Germinal center (tissue), 1 donor: ENCODE results near the gene SLC29A3.

Source experiments
- DNase-seq: peaks from one replicate; pipeline ENCODE4 v3.0.0; 2012; ENCODE audit warnings: mixed read lengths, low spot score

The SLC29A3 gene

DNA sequence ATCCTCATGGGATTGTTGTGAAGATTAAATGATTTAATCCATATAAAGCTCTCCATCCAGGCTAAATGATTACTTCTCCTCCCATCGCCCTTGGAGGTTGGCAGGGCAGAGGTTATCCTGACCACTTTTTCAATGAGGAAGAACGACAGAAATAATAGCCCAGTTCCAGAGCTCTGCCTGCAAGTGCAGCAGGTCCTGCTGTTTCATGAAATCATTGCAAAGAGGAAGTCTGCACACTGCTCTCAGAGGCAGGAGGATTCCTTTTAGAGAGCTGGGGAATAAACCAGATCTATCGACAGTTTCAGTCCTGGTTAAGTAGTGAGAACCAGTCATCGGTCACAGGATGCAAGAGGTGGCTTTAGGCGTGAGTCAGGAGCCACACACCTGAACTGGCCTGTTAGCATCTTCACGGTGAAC, 52.7 kb downstream of the SLC29A3 start:
- DNase-seq = no peak

DNA sequence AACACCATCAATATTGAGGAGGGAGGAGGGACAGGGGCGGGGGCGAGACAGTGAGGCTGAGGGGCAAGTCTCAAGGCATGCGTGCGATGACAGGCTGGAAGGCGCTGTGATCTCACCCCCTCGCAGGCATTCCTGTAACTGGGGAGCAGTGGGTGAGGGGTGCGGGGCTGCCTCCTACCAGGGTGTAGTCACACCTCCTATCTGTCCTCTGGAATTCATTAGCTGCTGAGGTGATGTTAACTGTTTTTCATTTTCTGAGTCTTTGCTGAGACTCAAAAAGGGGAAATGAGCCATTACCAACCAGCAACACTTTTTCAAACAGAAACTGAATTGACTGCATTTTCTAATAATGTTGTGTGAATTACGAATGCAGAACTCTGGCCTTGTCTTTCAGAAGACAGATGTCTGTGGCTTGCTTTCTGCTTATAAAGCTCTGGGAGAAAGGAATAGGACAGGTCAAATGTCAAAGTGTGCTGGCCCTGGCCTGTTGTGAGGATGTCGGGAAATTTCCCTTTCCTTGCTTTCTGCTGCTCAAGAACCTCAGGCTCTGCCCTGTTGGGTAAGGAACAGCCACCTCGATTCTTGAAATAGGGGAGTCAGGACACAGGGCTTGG, 53.9 kb downstream of the SLC29A3 start:
- DNase-seq = peak; percentile 66

DNA sequence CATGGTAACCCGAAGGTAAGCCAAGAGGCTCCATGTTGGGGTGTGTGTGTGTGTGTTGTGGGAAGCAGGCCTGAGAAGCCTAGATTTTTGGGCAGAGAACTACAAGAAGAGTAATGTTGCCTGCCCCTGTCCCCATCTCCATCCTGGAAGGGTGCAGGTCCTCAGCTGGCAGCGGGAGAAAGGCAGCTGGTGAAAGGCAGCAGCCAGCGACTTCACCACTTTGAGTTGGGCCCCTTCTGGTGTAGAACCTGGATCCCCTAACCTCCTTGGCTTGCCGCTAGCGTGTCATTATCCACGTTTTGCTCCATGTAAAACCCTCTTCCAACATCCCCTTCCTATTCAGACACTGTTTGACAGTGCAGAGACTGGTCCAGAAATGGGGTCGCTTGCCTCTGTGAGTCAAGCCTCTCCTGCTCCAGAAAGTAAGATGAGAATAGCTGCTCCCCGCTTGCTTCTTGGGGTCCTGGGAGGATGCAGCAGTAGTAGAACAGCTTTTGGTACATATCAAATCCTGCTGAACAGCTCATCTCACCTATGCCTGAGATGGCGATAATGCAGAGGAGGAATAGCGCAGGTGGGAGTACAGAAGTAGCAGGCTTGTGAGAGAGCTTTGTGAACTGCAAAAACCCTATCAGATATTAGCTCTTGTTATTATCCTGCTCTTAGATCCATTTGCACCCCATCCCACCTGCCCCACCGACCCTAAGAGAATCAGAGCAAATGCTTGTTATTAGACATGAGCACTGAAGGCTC, 55.6 kb downstream of the SLC29A3 start:
- DNase-seq = no peak

DNA sequence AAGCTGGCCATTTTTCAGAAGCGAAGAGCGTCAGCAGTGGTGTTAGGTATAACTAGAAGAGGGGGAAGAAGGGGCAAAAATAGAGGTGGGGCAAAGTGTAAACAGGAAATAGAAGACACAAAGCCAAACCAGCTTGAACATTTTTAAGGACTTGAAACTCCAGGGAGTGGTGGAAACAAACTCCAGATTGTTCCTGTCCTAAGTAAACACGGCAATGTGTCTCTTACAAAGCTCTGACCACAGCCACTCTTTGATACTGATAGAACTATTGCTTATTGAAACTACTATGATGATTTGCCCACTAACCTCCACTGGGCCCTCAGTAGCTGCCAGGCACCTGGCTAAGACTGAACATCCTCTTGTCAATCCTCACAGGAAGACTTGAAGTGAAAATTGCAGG, 56.9 kb downstream of the SLC29A3 start:
- DNase-seq = no peak

DNA sequence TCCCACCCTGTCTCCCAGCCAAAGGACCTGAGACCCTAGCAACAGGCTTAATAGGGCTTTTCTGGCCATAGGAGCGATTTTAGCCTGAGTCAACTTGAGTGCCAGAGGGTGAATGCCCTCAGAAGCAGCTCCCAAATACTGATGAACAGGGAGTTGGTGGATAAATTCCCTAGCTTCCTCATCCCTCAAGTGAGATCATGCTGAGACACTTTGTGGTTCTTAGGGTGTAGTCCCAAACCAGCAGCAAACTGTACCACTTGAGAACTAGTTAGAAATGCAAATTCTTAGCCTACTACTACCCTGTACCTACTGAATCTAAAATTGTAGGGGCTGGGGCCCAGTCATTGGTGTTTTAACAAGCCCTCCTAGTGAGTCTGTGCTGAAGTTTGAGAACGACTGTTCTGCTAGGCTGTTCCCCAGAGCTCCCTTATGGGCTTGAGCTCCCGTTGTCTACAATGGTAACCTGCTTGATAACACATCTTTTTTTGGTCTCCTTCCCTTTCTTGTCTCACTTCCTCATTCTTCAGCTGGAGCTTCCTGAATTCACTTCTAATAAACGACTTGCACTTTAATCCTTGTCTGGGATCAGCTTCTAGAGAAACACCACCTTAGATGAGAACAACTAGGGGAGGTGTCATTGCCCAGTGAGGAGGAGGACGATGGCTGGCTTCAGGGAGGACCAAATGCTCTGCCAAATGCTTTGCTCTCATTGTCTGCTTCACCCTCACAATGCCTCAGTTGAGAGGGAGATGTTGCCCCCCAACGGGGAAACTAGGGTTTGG, 59.5 kb downstream of the SLC29A3 start:
- DNase-seq = peak; percentile 30

DNA sequence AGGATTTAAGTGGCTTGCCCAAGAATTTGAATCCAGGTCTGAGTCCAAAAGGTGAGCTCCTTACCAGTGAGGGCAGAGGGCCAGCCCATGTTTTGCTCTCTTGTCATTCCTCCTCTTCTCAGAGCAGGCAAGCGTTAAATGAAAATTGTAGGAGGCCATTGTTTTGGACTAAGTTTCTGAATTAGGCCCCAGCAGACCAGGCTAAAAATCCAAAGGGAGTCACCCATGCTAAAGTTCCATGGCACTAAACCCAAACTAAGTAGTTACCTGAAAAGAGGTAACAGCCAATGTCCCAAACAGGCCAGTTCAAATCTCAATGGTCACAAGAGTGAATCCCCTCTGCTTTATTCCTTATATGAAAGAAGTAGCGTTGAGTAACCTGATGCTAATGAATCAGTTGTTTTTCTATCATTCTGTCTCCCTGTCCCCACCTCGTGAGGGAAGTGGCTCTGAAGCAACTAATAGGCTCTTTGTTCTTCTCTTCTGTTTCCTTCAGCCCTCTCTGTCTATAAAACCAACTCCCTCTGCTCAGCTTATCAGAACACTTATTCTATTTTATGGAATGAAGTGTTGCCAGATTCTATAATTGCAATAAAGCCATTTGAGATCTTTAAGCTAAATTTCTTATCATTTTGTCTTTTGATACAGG, 60.2 kb downstream of the SLC29A3 start:
- no peak for DNase-seq

DNA sequence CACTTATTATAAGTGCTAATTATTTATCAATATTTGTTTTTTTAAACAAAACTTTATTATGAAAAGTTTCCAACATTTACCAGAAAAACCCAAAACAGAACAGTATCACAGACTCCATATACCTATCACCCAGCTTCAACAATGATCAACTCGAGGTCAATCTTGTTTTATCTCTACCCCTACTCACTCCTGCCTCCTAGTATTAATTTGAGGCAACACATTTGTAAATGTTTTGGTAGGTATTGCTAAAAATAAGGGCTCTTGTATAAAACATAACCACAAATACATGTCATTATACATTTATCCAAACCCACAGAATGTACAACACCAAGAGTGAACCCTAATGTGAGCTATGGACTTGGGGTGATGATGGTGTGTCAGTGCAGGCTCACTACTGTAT, 61.8 kb downstream of the SLC29A3 start:
- no peak for DNase-seq

DNA sequence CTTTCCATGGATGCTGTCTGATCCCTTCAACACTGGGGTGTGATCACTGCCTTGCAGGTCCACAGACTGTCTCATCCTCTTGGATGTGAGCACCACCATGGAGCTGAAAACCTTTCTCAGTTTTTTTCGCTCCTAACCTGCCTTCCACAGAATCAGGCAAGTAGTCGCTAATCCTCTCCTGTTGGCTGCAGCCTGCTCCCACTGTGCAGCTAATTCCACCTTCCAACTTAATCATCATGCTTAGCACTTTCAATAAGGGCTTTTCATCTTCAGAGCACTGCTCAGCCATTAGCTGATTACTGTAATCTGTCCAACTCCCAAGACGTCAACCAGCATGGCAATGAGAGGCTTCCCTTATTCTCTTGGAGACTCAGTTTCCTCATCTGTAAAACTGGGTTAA, 62.6 kb downstream of the SLC29A3 start:
- no peak for DNase-seq

DNA sequence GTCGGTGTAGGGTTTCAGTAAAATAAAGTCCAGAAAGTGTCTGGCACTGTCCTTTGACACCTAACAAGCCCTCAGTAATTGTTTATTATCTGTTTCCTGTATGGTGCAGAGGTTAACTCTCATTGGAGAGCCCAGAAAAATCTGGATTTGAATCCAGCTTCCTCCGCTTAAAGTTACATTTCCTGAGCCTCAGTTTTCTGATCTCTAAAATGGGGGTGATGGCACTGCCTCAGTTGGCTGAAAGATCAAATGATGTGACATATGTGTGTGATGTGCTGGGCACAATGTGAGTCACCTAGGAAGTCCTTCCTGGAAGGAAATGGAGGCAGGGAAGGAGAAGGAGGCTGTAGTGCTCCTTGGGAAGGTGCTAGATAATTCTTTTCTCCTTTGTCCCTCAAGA, 63.0 kb downstream of the SLC29A3 start:
- no peak for DNase-seq

DNA sequence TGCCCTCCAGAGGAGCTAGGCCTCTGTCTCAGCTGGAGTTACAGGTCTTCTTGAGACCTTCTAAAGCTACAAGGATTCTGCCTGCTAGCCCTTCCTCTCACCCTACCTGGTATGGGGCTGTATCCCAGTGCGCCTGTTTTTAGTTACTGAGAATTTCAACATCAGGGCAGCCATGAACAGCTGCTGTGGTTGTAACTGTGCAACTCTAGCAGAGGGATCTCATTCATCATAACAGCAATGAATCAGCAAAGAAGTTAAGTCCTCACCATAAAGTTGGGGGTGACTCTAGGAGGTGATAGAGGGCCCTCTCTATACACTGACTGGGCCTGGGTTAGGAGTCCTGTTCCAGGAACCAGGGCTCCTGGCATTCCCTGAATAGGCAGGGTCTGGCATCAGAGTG, 63.7 kb downstream of the SLC29A3 start:
- DNase-seq = no peak

DNA sequence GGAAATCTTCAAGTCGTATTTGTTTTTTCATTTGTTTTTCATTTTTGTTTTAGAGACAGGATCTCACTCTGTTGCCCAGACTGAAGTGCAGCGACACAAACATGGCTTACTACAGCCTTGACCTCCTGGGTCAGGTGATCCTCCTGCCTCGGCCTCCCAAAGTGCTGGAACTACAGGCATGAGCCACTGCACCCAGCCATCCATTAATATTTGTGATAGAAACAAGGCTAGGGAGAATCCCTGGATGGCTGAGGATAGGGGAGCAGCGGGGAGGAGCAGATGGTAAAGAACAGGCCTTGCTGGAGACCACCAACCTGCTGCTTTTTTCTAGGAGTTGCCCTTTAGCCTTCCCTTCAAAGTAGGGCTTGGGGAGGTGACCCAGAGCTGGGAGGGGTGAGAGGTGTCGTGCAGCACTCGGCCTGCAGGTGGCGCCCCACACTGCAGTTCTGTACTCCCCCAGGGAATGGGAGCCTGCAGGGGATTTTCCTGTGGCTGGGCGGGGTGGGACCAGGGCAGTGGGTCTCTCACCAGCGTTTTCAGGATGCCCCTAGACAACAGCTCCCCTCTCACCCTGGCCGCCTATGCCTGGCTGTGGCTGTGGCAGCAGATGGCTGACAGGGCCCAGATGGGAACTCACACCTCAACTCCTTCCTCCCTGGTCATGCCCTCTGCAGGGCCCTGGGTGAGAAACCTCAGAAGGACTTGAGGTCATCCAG, 65.1 kb downstream of the SLC29A3 start:
- peak; percentile 75 for DNase-seq

DNA sequence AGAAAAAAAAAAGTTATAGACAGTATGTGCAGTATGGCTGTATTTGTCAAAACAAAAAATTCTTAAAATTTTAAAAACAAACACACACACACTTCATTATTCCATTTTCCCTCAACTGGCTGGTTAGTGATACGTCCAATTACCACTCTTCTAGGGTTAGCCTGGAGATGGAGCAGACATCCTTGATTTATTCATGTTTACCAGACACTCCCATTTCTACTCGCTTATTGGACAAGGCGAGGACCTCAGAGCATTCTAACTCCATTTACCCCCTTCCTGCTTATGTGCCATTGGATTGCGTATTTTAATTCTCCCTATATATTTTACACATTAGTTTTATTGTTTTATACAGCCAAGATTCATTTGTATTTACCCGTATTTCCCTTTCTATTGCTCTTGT, 69.1 kb downstream of the SLC29A3 start:
- DNase-seq = no peak

DNA sequence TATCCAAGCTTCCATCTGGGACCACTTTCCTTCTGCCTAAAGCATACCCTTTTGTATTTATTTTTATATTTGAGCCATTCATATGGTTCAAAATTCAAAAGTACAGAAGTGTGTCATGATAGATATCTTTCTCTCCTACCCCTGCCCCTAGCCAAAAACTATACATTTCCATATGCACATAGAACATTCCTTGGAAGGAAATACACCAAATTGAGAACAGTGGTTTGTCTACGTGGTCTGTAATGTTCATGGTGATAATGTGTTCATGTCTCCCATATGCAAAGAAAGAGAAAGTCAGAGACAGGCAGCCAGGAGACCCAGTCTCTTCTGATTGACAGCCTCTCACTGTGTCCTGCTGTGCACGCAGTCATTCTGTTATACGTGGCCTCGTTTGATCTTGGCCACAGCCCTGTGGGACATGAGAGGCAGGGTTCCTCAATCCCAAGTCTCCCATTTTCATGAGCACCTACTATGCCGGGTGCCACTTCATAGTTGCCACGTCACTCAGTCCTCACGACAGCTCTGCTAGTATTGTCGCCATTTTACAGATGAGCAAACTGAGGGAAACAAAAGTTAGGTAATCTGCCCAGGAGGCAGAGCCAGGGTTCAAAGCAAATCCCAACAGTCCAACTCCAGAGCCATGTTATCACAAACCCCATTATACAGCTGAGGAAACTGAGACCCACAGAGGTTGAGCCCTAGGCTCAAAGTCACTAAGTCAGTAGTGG, 69.7 kb downstream of the SLC29A3 start:
- DNase-seq = no peak

DNA sequence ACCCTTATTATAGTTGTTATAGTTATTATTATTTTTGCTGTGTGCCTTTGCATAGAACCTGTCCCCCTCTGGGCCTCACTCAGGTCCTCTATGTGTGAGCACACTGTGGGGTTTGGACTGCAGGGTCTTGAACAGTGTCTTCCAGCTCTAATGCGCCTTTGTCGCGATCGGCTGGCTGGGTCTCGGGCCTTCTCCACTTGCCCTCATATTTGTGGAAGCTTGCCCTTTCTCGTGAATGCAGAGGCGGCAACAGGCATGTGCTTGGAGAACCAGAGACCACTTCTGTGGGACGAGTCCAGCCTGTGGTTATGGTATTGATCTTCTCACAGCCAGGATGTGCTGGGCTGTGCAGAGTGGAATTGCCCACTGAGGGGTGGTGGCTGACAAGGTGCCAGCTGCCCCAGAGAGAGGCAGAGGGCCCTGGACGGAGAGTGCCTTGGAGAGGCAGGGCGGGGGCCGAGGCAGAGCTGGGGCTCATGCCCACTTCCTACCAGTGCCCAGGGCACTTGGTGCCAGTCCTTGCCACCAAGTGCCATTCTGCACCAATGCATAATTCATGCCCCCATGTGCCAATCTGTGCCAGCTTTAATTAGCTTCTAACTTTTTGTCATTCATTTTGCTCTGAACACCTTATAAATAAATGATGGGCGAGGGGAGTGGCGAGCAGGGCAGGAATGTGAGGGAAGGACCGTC, 70.9 kb downstream of the SLC29A3 start:
- no peak for DNase-seq

DNA sequence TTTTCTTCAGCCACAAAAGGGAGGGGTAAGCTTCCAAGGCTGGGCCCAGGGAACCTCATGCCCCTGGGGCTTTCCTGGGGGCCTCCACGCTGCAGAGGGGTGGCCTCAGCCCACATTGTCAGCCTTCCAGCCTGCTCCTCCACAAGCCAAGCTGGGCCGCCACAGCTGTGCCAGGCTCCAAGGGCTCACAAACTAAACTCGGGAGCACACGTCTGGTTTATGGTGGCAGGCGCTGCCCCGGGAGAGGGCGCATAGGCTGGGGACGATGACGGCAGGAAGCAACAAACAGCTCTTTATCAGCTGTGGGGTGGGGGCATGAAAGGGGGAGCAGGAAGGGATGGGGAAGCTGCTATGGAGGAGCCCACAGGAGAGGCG, 71.4 kb downstream of the SLC29A3 start:
- no peak for DNase-seq

DNA sequence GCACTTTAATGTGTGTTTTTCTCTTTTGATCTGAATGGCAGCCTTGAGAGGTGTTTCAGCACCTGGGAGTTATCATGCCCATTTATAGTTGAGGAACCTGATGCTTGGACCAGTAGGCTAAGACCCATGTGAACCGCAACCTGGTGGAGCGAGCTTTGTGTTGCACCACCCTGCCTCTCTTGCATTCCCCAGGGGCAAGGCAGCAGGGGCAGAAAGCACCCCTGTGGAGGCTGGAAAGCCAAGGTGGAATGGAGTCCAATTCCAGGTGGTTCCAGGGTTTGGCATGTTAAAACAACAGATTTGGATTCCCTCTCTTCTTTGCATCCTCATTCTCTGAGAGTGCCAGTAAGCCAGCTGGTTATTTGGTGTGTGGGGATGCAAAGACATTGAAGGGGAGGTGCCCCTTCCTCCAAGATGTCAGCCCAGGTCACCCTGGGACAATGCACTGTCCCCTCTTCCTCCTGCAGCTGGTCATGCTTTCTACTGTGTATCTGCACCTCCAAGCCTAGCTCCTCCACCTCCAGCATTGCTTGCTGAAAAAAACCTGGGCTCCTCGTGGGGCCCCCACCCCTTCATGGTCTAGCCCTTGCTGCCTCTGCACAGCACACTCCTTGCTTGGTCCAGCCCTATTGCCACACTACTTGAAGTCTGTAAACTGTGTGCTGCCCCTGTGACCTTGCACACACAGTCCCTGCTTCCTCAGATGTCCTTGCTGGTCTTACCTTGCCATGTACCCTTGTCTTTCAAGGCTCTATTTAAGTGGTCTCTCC, 72.0 kb downstream of the SLC29A3 start:
- DNase-seq = no peak

DNA sequence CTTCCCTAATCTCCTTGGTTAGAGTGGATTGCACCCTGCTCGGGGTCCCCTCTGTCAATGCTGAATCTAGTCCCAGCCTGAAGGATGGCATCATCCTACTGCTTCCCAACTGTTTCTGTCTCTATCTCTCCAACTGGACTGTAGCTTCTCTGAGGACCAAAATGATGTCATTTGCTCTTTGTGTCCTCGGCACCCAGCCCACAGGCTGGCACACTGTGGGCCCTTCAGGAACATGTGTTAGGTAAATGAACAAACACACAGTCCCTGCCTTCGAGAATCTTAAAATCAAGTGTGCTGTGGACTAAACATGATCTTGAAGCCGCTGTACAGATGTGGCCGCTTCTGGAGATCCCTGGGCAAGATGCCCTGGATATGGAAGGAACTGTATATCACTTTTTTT, 72.6 kb downstream of the SLC29A3 start:
- no peak for DNase-seq

DNA sequence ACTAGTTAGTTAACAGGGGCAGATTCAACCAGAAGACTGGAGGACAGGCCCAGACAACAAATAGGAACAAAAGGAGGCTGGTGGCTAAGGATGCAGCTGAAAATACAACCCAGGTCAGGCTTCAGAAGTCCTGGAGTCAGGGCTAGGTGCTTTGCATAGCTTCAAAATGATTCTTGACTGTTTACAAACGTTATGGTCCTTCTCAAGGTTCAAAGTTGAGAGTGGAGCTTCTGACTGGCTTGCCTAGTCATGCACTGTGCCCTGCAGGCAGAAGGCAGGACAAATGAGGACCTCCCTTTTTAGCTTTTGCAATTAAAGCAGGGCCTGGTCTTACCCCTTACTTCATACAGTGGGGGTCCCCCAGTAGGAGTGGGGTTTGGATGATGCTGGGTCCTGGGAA, 73.2 kb downstream of the SLC29A3 start:
- no peak for DNase-seq

DNA sequence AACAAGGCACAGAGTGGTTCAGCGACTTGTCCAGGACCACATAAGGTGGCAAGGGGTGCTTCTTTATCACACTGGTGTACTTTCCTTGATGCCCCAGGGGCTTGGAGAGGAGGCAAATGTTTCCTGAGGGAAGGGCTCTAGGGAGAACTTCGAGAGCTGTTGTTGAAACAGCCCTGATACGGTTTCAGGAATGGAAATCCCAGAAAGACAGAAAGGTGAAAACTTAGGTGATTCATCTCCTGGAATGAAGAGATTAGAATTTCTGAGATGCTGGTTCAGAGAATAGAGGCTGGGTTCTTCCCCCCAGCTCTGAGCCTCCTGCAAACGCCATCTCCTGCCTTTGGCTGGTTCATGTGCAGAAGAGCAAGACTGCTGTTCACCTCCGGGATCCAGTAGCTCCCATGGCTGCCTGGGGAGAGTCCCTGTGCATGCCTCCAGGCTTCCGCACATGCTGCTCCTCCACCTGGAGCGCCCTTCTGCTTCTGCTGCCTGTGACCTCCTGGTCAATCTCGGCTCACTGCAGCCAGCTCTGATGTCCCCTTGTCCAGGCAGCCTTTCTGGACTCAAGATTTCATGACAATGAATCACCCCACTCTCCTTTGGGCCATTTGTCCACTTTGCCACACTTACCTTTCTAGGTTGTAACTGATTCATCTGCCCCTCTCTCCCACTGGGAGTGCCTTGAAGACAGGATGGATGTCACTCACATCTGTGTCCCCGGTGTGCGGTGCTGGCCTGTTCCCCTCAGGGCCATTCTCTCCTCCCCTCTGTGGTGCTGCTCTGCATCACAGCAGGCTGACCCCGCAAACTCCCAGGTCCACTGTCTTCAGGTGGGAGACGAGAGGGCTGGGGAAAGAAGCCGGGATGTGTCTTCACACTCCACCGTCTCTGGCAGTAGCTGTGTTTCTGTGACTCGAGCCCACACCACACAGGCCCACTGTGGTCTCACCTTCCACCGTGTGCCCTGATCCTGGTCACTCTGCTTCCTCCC, 74.0 kb downstream of the SLC29A3 start:
- DNase-seq = no peak
